Esophagus squamous epithelium (tissue), 4 donors: ENCODE data around the gene SEPTIN5.

ENCODE experiments used
- POLR2A ChIP-seq, 4 donors: fragments of 450-650 bp; IDR thresholded peaks; one replicate each; pipeline ENCODE4 v1.6.1; 2017; ENCODE audit warnings: antibody characterized with exemption in 4 of 4, mild to moderate bottlenecking in 4 of 4, moderate library complexity in 3 of 4
- TF ChIP-seq, protein P1 (sequence below), 6 experiments: fragments of 450-650 bp in 4 of 6; fragments of 200-600 bp in 2 of 6; sonication (generic) in 2 of 6; IDR thresholded peaks; one replicate each; pipeline ENCODE4 v1.5.1; 2016 to 2019; ENCODE audit warnings: antibody characterized with exemption in 6 of 6, mild to moderate bottlenecking in 4 of 6, moderate library complexity in 4 of 6

DNA sequence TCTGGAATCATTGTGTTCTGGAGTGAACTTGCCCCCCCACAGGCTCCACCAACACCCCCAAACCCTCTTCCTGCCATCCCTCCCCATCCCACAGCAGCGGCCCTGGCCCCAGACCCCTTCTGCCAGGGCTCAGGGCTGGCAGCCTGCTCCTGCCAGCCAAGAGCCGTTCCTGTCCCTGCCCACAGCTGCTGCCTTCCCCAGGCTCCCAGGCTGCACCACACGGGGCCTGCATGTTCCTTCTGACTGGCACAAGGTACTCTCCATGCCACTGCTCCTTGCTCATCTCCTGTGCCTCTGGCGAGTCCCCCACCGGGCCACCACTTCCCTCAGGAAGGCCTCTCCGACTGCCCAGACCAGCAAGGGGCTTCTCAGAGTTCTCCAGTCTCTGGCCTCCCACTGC lies 14.0 kb downstream of the SEPTIN5 start:
- no peak for TF ChIP-seq POLR2A (IDR thresholded peaks at IDR 0.05)
- TF ChIP-seq, protein P1, sequence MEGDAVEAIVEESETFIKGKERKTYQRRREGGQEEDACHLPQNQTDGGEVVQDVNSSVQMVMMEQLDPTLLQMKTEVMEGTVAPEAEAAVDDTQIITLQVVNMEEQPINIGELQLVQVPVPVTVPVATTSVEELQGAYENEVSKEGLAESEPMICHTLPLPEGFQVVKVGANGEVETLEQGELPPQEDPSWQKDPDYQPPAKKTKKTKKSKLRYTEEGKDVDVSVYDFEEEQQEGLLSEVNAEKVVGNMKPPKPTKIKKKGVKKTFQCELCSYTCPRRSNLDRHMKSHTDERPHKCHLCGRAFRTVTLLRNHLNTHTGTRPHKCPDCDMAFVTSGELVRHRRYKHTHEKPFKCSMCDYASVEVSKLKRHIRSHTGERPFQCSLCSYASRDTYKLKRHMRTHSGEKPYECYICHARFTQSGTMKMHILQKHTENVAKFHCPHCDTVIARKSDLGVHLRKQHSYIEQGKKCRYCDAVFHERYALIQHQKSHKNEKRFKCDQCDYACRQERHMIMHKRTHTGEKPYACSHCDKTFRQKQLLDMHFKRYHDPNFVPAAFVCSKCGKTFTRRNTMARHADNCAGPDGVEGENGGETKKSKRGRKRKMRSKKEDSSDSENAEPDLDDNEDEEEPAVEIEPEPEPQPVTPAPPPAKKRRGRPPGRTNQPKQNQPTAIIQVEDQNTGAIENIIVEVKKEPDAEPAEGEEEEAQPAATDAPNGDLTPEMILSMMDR (IDR thresholded peaks at IDR 0.05) = no peak
